ENCODE data around the gene ABLIM2.

ABLIM2 gene

GRCh38 chr4:8188743-8189550, 30.3 kb upstream of the ABLIM2 start:
- Mint-ChIP-seq H3K27me3 (ENCODE audit: low read depth, poor library complexity) (peaks cover 8% of the 10 kb centered on the region), H3K9me3 (no peaks in the 10 kb centered on the region)

GRCh38 chr4:8188085-8188484, 29.5 kb upstream of the ABLIM2 start:
- peaks cover 59% of the 10 kb centered on the region for H3K4me1 Mint-ChIP-seq
- TF ChIP-seq CTCF (IDR thresholded peaks at IDR 0.05) = no peak
- no peak overlapping the region for H3K4me3 Mint-ChIP-seq
- peaks cover 9% of the 10 kb centered on the region for H3K27me3 Mint-ChIP-seq (ENCODE audit: low read depth, poor library complexity)
- no peak for DNase-seq
- no peaks in the 10 kb centered on the region for H3K9me3 Mint-ChIP-seq
- no peaks in the 10 kb centered on the region for H3K36me3 Mint-ChIP-seq (ENCODE audit: low read depth)
- no peak overlapping the region for H3K27ac Mint-ChIP-seq

More at GRCh38 chr4:8188743-8189550, 30.3 kb upstream of the ABLIM2 start:
- TF ChIP-seq CTCF (IDR thresholded peaks at IDR 0.05) = no peak
- H3K4me3 Mint-ChIP-seq = no peak overlapping the region
- no peaks in the 10 kb centered on the region for H3K36me3 Mint-ChIP-seq (ENCODE audit: low read depth)
- DNase-seq = no peak
- H3K4me1 Mint-ChIP-seq = peaks cover 63% of the 10 kb centered on the region
- H3K27ac Mint-ChIP-seq = no peak overlapping the region

GRCh38 chr4:8185930-8186329, 27.3 kb upstream of the ABLIM2 start:
- no peak for DNase-seq
- no peak overlapping the region for H3K27ac Mint-ChIP-seq
- peaks cover 9% of the 10 kb centered on the region for H3K27me3 Mint-ChIP-seq (ENCODE audit: low read depth, poor library complexity)
- no peaks in the 10 kb centered on the region for H3K36me3 Mint-ChIP-seq (ENCODE audit: low read depth)
- no peaks in the 10 kb centered on the region for H3K9me3 Mint-ChIP-seq
- no peak for TF ChIP-seq CTCF (IDR thresholded peaks at IDR 0.05)
- peaks cover 43% of the 10 kb centered on the region for H3K4me1 Mint-ChIP-seq
- H3K4me3 Mint-ChIP-seq = no peak overlapping the region

- TF ChIP-seq CTCF (IDR thresholded peaks at IDR 0.05) = no peak
- H3K27ac Mint-ChIP-seq = no peak overlapping the region
- H3K36me3 Mint-ChIP-seq (ENCODE audit: low read depth) = no peaks in the 10 kb centered on the region
- no peak for DNase-seq
- H3K4me1 Mint-ChIP-seq = peaks cover 41% of the 10 kb centered on the region
- H3K27me3 Mint-ChIP-seq (ENCODE audit: low read depth, poor library complexity) = peaks cover 9% of the 10 kb centered on the region
- no peaks in the 10 kb centered on the region for H3K9me3 Mint-ChIP-seq
- H3K4me3 Mint-ChIP-seq = no peak overlapping the region
Observed at GRCh38 chr4:8185295-8185694, 26.7 kb upstream of the ABLIM2 start.

DNA sequence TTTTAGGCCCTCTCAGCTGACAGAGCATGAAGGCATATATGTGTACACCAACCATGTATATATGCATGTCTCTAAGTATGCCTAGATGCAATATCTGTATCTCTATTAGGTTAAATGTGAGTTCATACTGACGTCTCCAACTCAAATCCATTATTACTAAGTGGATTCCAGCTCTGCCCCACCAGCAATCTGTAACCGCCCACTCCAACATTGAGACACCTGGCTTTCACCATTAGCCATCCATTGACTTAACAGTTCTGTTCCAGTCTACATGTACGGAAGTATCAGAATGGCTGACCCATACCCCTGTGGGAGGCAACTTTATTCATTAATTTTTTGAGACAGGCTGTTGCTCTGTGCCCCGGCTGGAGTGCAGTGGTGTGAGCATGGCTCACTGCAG, 25.4 kb upstream of the ABLIM2 start:
- no peak for DNase-seq
- no peaks in the 10 kb centered on the region for H3K9me3 Mint-ChIP-seq
- H3K4me3 Mint-ChIP-seq = no peak overlapping the region
- H3K27ac Mint-ChIP-seq = no peak overlapping the region
- H3K36me3 Mint-ChIP-seq (ENCODE audit: low read depth) = no peaks in the 10 kb centered on the region
- no peak for TF ChIP-seq CTCF (IDR thresholded peaks at IDR 0.05)
- peaks cover 9% of the 10 kb centered on the region for H3K27me3 Mint-ChIP-seq (ENCODE audit: low read depth, poor library complexity)
- peaks cover 33% of the 10 kb centered on the region for H3K4me1 Mint-ChIP-seq
